Parathyroid adenoma (tissue), 2 donors: Measurements from ENCODE around the gene CHRNA5.

Source experiments
- H2AFZ ChIP-seq: fragments of 300-600 bp; sonication (generic); one replicate; pipeline ENCODE4 v1.7.0; 2017; ENCODE audit warnings: antibody characterized with exemption, mild to moderate bottlenecking
- H3K27ac ChIP-seq: fragments of 300-600 bp; sonication (generic); one replicate; pipeline ENCODE4 v1.7.0; 2017
- H3K27me3 ChIP-seq: fragments of 300-600 bp; sonication (generic); one replicate; pipeline ENCODE4 v1.7.0; 2017; ENCODE audit warnings: low read length; ENCODE audit not compliant: control insufficient read depth, insufficient read depth
- H3K36me3 ChIP-seq: fragments of 300-600 bp; sonication (generic); one replicate; pipeline ENCODE4 v1.7.0; 2017; ENCODE audit warnings: low read length; ENCODE audit not compliant: control insufficient read depth, insufficient read depth
- H3K4me1 ChIP-seq: fragments of 300-600 bp; sonication (generic); one replicate; pipeline ENCODE4 v1.7.0; 2017; ENCODE audit warnings: control low read depth
- H3K4me2 ChIP-seq: fragments of 300-600 bp; sonication (generic); one replicate; pipeline ENCODE4 v1.7.0; 2017; ENCODE audit warnings: low read length
- H3K4me3 ChIP-seq: fragments of 300-600 bp; sonication (generic); one replicate; pipeline ENCODE4 v1.7.0; 2017; ENCODE audit warnings: low read depth, low read length
- H3K79me2 ChIP-seq: fragments of 300-600 bp; sonication (generic); one replicate; pipeline ENCODE4 v1.7.0; 2017; ENCODE audit warnings: control low read depth
- H3K9ac ChIP-seq: fragments of 300-600 bp; sonication (generic); one replicate; pipeline ENCODE4 v1.7.0; 2017; ENCODE audit warnings: mild to moderate bottlenecking
- H3K9me3 ChIP-seq: fragments of 300-600 bp; sonication (generic); one replicate; pipeline ENCODE4 v1.7.0; 2017; ENCODE audit warnings: low read length; ENCODE audit not compliant: control insufficient read depth
- CTCF ChIP-seq: fragments of 300-600 bp; sonication (generic); IDR thresholded peaks from one replicate; pipeline ENCODE4 v1.7.0; 2017; ENCODE audit warnings: antibody characterized with exemption, mild to moderate bottlenecking
- donor health status: primary hyperparathyroidism.

The CHRNA5 gene

GRCh38 chr15:78564743-78565096, 600 bp upstream of the CHRNA5 start:
- Histone ChIP-seq H3K9ac (no peak overlapping the region), H3K4me1 (no peaks in the 10 kb centered on the region), H3K27me3 (no peaks in the 10 kb centered on the region)

GRCh38 chr15:78565951-78566774, 843 bp downstream of the CHRNA5 start:
- Histone ChIP-seq H3K9ac (no peak overlapping the region), H3K27ac (peak overlapping the region; percentile 19)

More at GRCh38 chr15:78564743-78565096, 600 bp upstream of the CHRNA5 start:
- H3K27ac ChIP-seq = no peak overlapping the region
- no peak overlapping the region for H3K4me2 ChIP-seq
- TF ChIP-seq CTCF = no peak
- H3K4me3 ChIP-seq = no peak overlapping the region
- H3K9me3 ChIP-seq = no peaks in the 10 kb centered on the region
- no peaks in the 10 kb centered on the region for H3K79me2 ChIP-seq
- H2AFZ ChIP-seq = peak overlapping the region; percentile 77
- no peaks in the 10 kb centered on the region for H3K36me3 ChIP-seq

DNA sequence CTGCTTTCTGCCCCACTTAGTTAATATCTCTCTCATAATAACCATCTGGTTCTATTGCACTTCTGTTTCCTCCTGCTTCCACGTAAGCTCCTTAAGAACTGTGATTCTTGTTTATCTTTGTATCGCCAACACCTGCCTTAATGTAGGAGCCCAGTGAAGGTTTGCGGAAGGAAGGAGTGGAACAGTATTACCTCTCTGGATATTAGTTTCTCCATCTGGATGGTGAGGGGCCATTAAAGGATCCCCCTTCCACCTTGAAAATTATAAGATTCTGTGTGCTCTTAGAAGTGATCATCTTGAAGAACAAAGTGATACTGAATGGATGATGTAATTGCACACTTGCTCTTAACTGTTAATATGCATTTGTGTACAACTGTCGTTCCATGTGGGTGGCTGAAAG, 2.2 kb downstream of the CHRNA5 start:
- Histone ChIP-seq H3K4me1 (no peaks in the 10 kb centered on the region), H3K9ac (no peak overlapping the region), H3K79me2 (no peaks in the 10 kb centered on the region), H3K27ac (no peak overlapping the region), H3K4me2 (no peak overlapping the region), H3K27me3 (no peaks in the 10 kb centered on the region), H3K9me3 (no peaks in the 10 kb centered on the region), H3K4me3 (no peak overlapping the region), H2AFZ (no peak overlapping the region), H3K36me3 (no peaks in the 10 kb centered on the region)
- TF ChIP-seq CTCF = no peak

More at GRCh38 chr15:78565951-78566774, 843 bp downstream of the CHRNA5 start:
- Histone ChIP-seq H3K4me3 (peak overlapping the region; percentile 52), H3K4me1 (no peaks in the 10 kb centered on the region), H3K4me2 (peak overlapping the region; percentile 87), H2AFZ (peak overlapping the region; percentile 85), H3K27me3 (no peaks in the 10 kb centered on the region), H3K36me3 (no peaks in the 10 kb centered on the region), H3K9me3 (no peaks in the 10 kb centered on the region), H3K79me2 (no peaks in the 10 kb centered on the region)
- no peak for TF ChIP-seq CTCF

- Histone ChIP-seq H3K9ac (no peak overlapping the region), H3K27ac (no peak overlapping the region)
Observed at GRCh38 chr15:78570710-78571109, 5.4 kb downstream of the CHRNA5 start.

More at GRCh38 chr15:78570710-78571109, 5.4 kb downstream of the CHRNA5 start:
- H3K79me2 ChIP-seq = no peaks in the 10 kb centered on the region
- H3K27me3 ChIP-seq = no peaks in the 10 kb centered on the region
- H2AFZ ChIP-seq = no peak overlapping the region
- no peaks in the 10 kb centered on the region for H3K9me3 ChIP-seq
- H3K4me3 ChIP-seq = no peak overlapping the region
- no peak overlapping the region for H3K4me2 ChIP-seq
- no peaks in the 10 kb centered on the region for H3K4me1 ChIP-seq
- no peaks in the 10 kb centered on the region for H3K36me3 ChIP-seq
- no peak for TF ChIP-seq CTCF
